RWPE2 (cell line): ENCODE results near the gene ANP32E.
A peak's percentile ranks its signal among the peaks of the same experiment; 100 is the strongest.
"Not testable (repeated sequence)": the region's sequence is repeated elsewhere in the genome, so short reads cannot be mapped to it uniquely, and the experiment has no call there.

Experiments
- ATAC-seq: fragments of 200-7000 bp; cut with Tn5 transposase; 3 replicates; pipeline ENCODE4 v1.9.1; 2021; ENCODE audit warnings: low read depth
- DNase-seq: peaks from one replicate; pipeline ENCODE4 v3.0.0-alpha.2; 2020; ENCODE audit warnings: low spot score
- H3K27ac ChIP-seq: fragments of 450-650 bp; 2 replicates; pipeline ENCODE4 v1.5.1; 2017; ENCODE audit warnings: mild to moderate bottlenecking; ENCODE audit not compliant: poor library complexity, severe bottlenecking
- H3K27me3 ChIP-seq: fragments of 250-450 bp; sonication (Bioruptor Pico); 2 replicates; pipeline ENCODE4 v1.5.1; 2021; ENCODE audit warnings: mild to moderate bottlenecking, moderate library complexity; ENCODE audit not compliant: insufficient read depth, poor library complexity, severe bottlenecking
- H3K36me3 ChIP-seq: fragments of 250-450 bp; sonication (Bioruptor Pico); 2 replicates; pipeline ENCODE4 v1.5.1; 2020; ENCODE audit warnings: low read depth, mild to moderate bottlenecking, moderate library complexity
- H3K4me1 ChIP-seq: fragments of 250-450 bp; sonication (Bioruptor Pico); 2 replicates; pipeline ENCODE4 v1.5.1; 2021; ENCODE audit warnings: mild to moderate bottlenecking, moderate library complexity; ENCODE audit not compliant: insufficient read depth, poor library complexity, severe bottlenecking
- H3K4me3 ChIP-seq: fragments of 250-450 bp; sonication (Bioruptor Pico); 2 replicates; pipeline ENCODE4 v1.5.1; 2021; ENCODE audit warnings: mild to moderate bottlenecking, moderate library complexity; ENCODE audit not compliant: severe bottlenecking
- H3K9me3 ChIP-seq: fragments of 250-450 bp; sonication (Bioruptor Pico); 2 replicates; pipeline ENCODE4 v1.5.1; 2021; ENCODE audit warnings: mild to moderate bottlenecking, moderate library complexity; ENCODE audit not compliant: severe bottlenecking
- TF ChIP-seq, protein P1 (sequence below): fragments of 450-650 bp; IDR thresholded peaks from one replicate; pipeline ENCODE4 v1.5.1; 2017; ENCODE audit warnings: mild to moderate bottlenecking, moderate library complexity; ENCODE audit not compliant: poor library complexity, severe bottlenecking

ANP32E gene

DNA sequence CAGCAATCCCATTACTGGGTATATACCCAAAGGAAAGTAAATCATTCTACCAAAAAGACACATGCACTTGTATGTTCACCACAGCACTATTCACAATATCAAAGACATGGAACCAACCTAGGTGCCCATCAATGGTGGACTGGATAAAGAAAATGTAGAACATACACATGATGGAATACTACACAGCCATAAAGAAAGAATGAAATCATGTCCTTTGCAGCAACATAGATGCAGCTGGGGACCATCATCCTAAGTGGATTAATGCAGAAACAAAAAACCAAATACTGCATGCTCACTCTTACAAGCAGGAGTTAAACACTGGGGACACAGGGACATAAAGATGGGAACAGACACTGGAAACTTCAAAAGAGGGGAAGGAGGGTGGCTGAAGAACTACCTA is 8.7 kb downstream of the ANP32E start:
- no peaks in the 10 kb centered on the region for H3K4me1 ChIP-seq
- TF ChIP-seq, protein P1, sequence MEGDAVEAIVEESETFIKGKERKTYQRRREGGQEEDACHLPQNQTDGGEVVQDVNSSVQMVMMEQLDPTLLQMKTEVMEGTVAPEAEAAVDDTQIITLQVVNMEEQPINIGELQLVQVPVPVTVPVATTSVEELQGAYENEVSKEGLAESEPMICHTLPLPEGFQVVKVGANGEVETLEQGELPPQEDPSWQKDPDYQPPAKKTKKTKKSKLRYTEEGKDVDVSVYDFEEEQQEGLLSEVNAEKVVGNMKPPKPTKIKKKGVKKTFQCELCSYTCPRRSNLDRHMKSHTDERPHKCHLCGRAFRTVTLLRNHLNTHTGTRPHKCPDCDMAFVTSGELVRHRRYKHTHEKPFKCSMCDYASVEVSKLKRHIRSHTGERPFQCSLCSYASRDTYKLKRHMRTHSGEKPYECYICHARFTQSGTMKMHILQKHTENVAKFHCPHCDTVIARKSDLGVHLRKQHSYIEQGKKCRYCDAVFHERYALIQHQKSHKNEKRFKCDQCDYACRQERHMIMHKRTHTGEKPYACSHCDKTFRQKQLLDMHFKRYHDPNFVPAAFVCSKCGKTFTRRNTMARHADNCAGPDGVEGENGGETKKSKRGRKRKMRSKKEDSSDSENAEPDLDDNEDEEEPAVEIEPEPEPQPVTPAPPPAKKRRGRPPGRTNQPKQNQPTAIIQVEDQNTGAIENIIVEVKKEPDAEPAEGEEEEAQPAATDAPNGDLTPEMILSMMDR: no peak
- DNase-seq: no peak
- H3K36me3 ChIP-seq: peaks cover 76% of the 10 kb centered on the region
- no peaks in the 10 kb centered on the region for H3K27me3 ChIP-seq
- no peaks in the 10 kb centered on the region for H3K9me3 ChIP-seq
- H3K4me3 ChIP-seq: no peak overlapping the region
- no peak overlapping the region for H3K27ac ChIP-seq
- ATAC-seq: no peak

DNA sequence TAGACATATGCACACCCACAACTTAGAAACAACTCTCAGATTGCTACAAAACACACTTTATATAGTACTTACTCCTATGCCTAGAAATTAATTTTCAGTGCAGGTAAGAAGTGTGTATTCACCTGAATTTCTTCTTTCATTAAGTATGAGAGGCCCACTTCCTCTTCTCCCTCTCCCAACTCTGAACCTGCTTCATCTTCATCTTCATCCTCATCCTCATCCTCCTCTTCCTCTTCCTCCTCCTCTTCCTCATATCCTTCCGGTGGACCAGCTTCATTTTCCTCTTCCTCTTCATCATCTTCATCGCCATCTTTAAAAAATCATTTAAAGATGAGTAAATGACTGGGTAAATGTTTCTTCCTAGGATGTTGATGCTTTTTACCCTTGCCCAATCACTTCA is 9.4 kb downstream of the ANP32E start:
- peaks cover 78% of the 10 kb centered on the region for H3K36me3 ChIP-seq
- no peak for DNase-seq
- H3K4me1 ChIP-seq: no peaks in the 10 kb centered on the region
- H3K9me3 ChIP-seq: no peaks in the 10 kb centered on the region
- H3K27ac ChIP-seq: no peak overlapping the region
- TF ChIP-seq, protein P1: no peak
- no peak overlapping the region for H3K4me3 ChIP-seq
- no peak for ATAC-seq
- no peaks in the 10 kb centered on the region for H3K27me3 ChIP-seq

DNA sequence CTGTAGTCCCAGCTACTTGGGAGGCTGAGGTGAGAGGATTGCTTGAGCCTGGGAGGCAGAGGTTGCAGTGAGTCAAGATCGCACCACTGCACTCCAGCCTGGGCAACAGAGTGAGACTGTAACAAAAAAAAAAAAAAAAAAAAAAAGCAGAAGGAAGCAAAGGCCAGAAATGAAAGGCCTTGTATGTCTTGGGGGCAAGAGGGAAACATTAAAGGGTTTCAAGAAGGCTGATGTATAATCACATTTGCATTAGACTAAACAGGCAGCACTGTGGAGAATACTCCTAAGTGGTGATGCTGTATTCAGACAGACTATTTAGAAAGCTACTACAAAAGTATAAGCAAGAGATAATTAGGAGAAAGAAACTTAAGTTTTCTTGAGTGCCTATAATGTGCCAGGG is 10.4 kb downstream of the ANP32E start:
- Histone ChIP-seq H3K9me3 (no peaks in the 10 kb centered on the region), H3K36me3 (peaks cover 72% of the 10 kb centered on the region), H3K27ac (no peak overlapping the region), H3K4me1 (no peaks in the 10 kb centered on the region), H3K27me3 (no peaks in the 10 kb centered on the region), H3K4me3 (no peak overlapping the region)
- DNase-seq (no peak), ATAC-seq (no peak)
- TF ChIP-seq, protein P1: no peak

DNA sequence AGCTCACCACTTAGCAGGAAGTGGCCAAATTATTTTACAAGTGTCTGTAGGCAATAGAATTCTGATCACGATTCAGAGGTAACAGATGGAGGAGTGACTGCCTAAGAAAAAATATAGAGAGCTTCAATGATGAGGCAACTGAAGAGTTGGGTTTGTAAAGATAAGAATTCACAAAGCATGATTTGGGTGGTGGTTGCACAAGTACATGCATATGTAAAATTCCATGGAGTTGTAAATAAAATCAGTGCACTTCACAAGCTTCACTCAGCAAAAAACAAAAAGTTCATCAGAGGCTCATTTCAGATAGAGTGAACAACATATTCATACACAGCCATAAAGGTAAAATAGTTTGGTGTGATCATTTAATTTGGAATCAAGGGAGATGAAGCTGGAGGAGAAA is 10.9 kb downstream of the ANP32E start:
- ATAC-seq: no peak
- peaks cover 73% of the 10 kb centered on the region for H3K36me3 ChIP-seq

DNA sequence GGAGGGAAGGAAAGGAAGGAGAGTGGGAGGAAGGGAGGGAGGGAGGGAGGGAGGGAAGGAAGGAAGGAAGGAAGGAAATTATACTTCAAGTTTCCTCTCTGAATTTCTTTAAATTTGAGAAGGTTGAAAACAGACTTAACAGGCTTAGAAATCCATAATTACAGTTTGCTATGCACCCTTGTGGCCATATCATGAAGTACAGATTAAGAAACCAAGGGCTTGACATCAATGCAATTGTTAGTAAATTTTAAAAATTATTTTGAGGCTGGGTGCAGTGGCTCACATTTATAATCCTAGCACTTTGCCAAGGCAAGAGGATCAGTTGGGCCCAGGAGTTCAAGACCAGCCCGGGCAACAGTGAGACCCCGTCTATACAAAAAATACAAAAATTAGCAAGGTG is 14.4 kb downstream of the ANP32E start:
- DNase-seq: no peak
- TF ChIP-seq, protein P1: peak; percentile 22
- H3K9me3 ChIP-seq: no peaks in the 10 kb centered on the region
- H3K27me3 ChIP-seq: no peaks in the 10 kb centered on the region
- no peak for ATAC-seq
- no peak overlapping the region for H3K4me3 ChIP-seq
- H3K4me1 ChIP-seq: no peaks in the 10 kb centered on the region
- no peak overlapping the region for H3K27ac ChIP-seq
- peaks cover 62% of the 10 kb centered on the region for H3K36me3 ChIP-seq

More for the DNA sequence above, 10.9 kb downstream of the ANP32E start:
- Histone ChIP-seq H3K4me1 (no peaks in the 10 kb centered on the region), H3K4me3 (no peak overlapping the region), H3K27ac (no peak overlapping the region), H3K9me3 (no peaks in the 10 kb centered on the region), H3K27me3 (no peaks in the 10 kb centered on the region)
- no peak for DNase-seq
- TF ChIP-seq, protein P1: no peak

DNA sequence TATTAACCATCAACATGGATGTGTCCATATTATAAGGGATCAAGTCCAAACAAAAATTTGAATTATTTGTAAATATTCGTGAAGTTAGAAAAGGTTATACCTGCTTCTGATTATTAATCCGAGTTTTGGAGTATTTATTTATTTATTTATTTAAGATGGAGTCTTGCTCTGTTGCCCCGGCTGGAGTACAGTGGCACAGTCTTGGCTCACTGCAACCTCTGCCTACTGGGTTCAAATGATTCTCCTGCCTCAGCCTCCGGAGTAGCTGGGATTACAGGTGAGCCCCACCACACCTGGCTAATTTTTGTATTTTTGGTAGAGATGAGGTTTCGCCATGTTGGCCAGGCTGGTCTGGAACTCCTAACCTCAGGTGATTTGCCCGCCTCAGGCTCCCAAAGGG is 20.1 kb downstream of the ANP32E start:
- H3K27ac ChIP-seq, H3K4me3 ChIP-seq, DNase-seq, H3K9me3 ChIP-seq, H3K27me3 ChIP-seq, H3K4me1 ChIP-seq, ATAC-seq: not testable (repeated sequence)
- peaks cover 21% of the 10 kb centered on the region for H3K36me3 ChIP-seq
